Measurements from ENCODE around the gene CCDC92.

CCDC92 gene

DNA sequence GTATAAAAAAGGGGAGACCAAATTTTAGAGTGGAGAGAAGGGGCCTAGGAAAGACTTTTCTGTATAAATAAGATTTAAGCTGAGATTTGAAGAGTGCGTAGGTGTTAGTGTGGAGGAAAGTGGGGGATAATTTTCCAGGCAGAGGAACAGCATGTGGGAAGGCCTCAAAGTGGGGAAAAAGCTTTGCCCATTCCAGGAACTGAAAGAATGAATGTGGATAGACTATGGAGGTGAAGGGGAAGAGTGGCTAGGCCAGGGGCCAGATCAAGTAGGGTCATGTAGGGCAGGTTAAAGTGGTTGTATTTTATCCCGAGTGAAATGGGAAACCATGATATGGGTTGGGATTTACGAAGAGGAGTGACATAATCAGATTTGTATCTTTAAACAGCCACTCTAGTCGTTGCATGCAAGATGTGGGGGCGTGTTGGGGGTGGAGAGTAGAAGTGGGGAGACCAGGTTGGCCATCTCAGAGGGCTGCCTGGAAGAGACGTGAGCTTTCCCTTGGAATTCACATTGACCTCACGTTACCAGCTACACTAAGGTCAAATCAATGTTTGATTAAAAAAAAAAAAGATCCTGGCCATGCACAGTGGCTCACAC, 3.7 kb upstream of the CCDC92 start:
- DNase-seq (ENCODE audit: low read depth in 1 of 2, low spot score in 1 of 2) = no peak

DNA sequence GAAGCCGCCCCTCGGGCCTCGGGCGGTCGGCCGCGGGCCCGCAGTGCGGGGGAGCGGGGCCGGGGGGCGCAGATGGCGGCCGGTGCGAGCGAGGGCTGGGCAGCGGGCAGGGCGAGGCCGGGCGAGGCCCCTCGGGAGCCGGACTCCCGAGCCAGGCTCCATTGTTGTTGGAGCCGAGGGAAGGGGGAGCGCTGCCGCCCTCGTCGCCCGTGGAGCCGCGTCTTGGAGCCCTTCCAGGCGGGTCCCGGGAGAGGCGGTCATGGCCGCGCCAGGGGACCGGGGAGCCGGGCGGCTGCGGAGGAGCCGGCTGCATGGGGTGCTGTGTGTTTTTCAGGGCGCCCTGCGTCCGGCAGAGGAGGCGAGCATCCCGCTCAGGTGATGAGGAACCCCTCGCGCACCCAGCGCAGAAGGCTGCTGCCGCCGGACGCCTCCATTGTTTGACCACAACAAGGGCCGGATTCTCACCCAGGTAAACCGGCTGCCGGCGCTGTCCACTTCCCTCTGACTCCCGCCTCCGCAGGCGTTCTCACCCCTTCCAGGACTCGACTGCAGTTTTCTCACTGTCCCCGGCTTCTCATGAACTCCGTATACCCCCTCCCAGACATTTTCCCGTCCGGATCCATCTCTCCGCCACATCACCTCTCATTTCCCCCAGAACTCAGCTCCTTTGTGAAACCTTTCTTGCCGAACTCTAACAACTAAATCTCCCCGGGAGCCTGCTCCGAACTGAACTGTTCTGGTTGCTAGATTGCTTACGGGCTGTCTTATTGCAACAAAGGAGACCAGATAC, 1.1 kb upstream of the CCDC92 start:
- DNase-seq (ENCODE audit: low read depth in 1 of 2, low spot score in 1 of 2) = peak; percentile 11 to 18

DNA sequence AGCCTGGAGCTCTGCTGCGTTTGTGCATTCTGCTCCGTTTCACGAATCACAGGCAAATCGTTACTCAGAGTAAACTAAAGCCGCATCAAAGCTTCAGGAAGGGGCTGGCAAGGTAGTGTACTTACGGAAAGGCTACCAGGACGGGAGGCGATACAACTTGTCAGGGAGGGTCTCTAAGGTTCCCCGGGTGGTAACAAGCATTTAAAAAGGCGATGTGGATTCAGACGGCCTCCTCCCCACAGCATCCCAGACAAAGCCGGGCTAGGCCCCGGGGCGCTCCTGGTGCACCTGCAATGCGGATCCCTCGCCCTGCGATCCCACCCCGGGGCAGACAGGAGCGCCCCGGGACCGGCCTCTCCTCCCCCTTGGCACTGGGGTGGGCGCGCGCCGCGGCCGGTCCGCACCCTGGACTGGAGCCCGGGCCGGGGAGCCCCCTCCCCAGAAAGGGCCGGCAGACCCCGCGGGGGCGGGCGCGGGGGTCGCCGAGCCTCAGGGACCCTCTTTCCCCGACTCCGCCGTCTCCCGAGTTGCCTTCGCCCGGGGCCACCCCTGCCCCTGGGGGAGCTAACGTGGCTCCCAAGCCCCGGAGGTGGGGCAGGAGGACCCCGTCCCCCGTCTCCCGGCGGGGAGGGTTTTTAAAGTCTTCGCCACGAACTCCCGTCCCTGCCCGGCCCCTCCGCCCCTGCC, 718 bp downstream of the CCDC92 start:
- peak; percentile 14 to 19 for DNase-seq (ENCODE audit: low read depth in 1 of 2, low spot score in 1 of 2)

DNA sequence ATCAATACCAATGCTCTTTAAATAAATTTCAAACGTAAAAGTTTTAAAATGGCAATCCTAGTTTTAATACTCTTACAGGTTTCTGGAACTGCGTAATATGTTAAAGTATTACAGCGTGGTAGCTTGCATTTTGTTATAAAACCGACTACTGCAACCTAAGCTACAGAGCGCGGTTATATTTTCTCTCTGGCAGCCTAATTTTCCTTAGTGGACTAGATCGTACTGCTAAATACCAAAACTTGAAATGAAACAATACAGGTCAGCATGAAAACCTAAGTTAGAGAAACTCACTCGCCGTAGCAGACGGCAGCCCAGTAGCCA, 1.2 kb downstream of the CCDC92 start:
- DNase-seq (ENCODE audit: low read depth in 1 of 2, low spot score in 1 of 2) = no peak

GRCh38 chr12:123967121-123967586, 5.5 kb downstream of the CCDC92 start:
- DNase-seq (ENCODE audit: low read depth in 1 of 2, low spot score in 1 of 2) = no peak

GRCh38 chr12:123966596-123966995, 6.0 kb downstream of the CCDC92 start:
- DNase-seq (ENCODE audit: low read depth in 1 of 2, low spot score in 1 of 2) = no peak

DNA sequence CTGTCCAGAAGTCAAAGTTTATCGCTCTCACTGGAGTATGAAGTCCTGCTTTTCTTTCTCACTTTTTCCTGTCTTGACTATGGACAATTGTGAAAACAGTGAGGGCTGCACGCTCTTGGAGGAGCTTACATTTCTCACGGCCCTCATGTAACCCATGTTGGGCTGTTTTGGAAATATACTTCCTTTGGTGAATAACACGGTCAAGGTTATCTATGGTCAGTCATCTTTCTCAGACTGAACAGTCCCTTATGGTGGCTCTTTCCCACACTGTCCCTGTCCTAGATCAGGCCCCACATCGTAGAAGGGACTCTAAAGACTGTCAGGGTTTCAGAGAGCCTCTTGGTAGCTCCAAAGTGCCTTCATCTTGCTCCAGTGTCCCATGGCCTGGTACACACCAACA, 7.2 kb downstream of the CCDC92 start:
- DNase-seq (ENCODE audit: low read depth in 1 of 2, low spot score in 1 of 2) = no peak

- no peak for DNase-seq (ENCODE audit: low read depth in 1 of 2, low spot score in 1 of 2)
These were observed 8.8 kb downstream of the CCDC92 start for GRCh38 chr12:123963821-123964220.

DNA sequence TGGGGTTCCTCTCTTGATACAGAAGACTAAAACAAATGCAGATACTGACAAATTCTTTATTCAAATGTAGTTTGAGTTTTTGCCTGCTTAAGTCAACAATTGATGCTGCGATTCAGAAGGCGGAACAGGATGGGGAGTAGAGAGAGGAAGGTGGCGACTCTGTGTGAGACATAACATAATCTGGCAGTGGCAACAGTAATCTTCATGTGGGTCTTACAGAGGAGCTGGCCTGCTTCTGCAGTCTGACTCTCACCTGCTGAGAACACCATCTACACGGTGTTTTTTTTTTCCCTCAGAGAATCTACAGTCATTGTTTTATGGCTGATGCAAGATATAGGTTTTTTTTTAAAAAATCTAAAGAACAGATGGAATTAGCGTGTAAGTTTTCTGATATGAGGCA, 10.1 kb downstream of the CCDC92 start:
- DNase-seq (ENCODE audit: low read depth in 1 of 2, low spot score in 1 of 2) = no peak

DNA sequence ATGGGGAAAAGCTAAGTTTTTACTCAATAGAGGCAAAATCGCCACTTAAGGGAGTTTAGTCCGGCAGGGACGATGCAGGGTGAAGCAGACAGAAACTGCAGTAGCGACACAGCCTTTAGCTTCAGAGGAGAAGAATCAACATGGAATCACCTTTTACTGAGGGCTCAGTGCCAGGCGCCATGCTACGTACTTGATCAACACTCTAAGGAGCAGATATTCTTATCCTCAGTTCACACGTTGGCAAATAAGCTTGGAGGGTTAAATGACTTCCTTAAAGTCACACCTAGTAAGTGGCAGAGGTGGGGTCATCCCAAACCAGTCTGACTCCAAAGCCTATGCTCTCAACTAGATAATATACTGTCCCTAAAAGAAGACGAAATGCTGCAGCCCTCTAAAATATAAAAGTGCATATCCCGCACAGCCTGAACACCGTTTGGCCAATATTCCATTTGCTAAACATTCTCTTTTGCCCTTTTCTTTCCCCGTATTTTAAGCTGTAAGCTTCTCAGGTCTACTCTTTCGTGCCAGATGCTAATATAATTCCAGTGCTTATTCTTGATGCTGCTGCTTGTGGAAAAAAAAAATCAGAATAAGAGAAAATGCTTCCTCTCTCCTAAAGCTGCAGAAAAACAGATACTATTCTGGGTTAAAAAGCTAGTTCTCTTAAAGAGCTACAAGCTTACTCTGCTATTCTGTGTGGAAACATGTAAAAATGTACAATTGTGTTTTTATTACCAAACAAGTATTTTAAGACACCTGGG, 10.9 kb downstream of the CCDC92 start:
- DNase-seq (ENCODE audit: low read depth in 1 of 2, low spot score in 1 of 2) = no peak

DNA sequence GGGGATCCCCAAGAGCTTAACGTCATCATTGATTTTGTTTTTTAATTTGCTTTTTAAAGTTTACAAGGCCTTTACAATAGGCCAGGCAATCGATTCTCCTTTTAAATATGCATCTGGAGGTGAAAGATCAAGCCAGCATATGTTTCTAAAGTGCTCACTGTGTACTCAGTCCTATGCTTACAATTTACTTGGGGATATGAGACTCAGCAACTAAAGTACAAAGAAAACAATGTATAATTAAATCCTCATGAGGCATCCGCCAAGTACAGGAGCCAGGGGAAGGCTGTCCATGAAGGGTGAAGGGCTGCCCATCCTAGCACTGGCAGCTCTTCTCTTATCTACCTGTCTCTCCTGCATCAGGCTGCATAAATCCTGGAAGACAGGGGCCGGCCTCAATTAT, 11.8 kb downstream of the CCDC92 start:
- no peak for DNase-seq (ENCODE audit: low read depth in 1 of 2, low spot score in 1 of 2)

DNA sequence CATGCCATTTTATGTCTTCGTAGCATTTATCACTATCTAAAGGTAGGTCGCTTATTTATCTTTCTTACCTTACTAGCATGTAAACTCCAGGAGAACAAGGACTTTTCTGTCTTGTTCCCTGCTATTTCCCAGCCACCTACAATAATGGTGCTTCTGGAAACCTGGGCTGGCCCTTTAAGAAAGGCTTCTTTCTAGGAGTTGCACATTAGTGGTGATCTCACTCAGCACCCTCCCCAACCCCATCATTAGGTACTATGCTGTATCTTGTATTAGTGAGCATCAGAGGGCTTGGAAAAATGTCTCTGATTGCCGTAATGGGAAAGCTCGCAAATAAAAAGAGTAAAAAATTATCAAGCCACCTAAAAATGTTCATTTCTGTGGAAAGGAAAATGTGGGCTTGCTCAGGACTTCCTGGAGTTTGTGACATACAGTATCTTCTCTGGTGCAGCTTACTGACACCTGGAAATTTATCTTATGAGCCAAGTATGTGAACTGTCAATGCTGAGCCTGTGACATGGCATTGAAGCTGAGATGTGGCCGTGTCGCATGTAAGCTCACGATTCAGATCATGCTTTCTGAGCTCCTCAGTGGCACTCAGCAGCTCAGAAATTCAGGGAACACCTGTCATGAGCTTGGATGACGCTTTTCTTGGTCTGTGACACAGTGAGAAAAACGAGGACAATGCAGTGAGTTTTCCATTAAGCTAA, 12.4 kb downstream of the CCDC92 start:
- DNase-seq (ENCODE audit: low read depth in 1 of 2, low spot score in 1 of 2) = no peak

DNA sequence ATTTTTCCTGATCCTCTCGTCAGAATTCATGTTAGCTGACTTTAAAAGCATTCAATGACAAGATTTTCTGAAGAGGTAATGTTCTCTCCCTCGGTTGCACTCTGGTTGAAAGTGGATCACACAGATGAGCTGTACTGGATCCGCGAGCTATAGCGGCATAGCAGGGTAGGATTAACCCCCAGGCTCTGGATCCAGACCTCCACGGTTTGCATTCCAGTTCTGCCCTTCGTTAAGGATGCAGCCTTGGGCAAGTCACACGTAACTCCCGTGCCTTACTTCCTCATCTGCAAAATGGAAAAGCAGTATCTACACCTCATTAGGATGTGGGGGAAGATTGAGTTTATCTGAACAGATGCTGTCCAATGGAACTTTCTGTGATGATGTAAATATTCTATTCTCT, 13.8 kb downstream of the CCDC92 start:
- no peak for DNase-seq (ENCODE audit: low read depth in 1 of 2, low spot score in 1 of 2)

DNA sequence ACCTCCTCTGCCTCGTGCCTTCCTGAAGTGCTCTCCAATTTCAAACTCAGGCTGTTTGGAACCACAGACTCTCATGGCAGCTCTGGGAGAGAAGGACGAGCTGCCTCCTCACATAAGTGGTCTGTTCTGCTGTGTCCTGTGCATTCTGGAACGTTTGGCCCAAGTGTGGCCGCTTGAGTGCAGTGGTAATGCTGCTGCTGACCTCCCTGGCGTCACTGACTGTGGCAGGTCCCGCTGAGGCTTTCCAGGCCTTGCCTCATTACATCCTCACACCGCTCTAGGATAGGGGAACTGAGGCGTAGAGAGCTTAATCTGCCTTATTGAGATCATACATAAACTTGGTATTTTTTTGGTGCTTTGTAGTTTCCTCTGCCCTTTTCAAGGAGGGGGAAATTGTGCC, 14.2 kb downstream of the CCDC92 start:
- DNase-seq (ENCODE audit: low read depth in 1 of 2, low spot score in 1 of 2) = no peak

DNA sequence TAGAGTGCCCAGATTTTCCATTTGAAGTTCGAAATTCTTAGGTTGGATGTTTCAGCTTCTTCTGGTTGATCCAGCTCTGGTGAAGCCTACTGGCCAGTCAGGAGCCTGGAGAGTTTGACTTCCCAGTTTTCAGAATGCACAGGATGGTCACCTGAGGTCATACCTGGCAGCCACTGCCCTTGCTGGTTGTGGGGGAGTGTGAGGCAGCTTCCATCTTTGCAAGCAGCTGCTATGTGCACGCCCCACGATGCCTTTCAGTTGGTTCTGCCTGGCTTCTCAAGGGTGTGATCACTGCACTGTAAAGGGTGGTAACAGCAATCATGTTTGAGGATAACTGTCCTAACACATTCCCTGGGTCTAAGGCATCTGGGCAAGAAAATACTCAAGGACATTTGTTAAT, 15.4 kb downstream of the CCDC92 start:
- no peak for DNase-seq (ENCODE audit: low read depth in 1 of 2, low spot score in 1 of 2)

- no peak for DNase-seq (ENCODE audit: low read depth in 1 of 2, low spot score in 1 of 2)
These were observed 16.4 kb downstream of the CCDC92 start for GRCh38 chr12:123956249-123956648.

DNA sequence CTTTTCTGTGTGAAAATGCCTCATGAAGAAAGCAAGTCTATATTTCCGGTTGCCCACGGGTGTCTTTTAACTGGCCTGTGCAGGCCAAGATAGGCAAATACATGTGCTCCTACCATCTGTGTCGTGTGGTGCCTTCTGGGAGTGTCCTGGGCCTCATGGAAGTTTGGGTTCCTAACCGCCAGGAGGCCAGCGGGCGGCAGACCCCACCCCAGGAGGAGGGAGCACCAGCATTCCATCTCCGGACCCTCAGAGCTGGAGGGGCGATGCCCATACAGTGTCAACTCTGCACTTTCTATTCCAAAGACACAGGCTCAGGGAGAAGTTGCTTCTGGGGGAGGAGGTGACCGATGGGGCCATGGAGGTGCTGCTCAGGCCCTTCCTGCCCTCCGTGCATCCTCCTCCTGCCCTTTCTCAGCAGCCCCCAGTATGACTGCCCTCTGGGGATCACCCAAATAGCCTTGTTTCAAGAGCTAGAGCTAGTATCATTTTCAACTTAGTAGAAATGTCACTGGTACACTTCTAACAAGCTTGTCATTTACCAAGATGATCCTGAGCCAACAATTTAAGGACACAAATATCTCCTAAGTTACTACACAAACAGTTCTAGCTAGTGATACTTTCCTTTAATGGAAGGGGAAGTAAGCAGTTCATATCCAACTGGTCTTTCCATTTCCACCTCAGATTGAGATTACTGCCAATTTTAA, 17.8 kb downstream of the CCDC92 start:
- no peak for DNase-seq (ENCODE audit: low read depth in 1 of 2, low spot score in 1 of 2)

DNA sequence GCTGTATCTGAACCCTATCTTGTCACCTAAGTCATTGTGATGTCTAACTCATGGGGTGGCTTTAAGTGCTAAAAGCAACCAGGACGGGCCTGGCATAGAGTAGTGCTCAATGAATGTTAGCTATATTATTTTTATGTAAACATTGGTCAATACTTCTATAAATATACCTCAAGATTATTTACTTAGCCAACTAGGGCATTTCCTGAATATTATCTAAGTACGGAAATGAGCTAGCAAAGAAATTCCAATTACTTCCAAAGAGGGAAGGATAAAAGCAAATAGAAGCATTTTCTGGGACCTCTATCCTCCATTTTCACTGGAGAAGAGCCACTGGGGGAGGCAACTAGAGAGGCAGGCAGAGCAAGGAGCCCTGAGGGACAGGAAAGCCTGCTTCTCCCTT, 20.6 kb downstream of the CCDC92 start:
- DNase-seq (ENCODE audit: low read depth in 1 of 2, low spot score in 1 of 2) = no peak

- DNase-seq (ENCODE audit: low read depth in 1 of 2, low spot score in 1 of 2) = no peak
These were observed 21.2 kb downstream of the CCDC92 start for GRCh38 chr12:123951467-123951866.
